Spleen (tissue), 11 donors: Measurements from ENCODE around the gene TCF7L1. TPM values are rescaled to one million over a fixed set of nuclear protein-coding genes. Genes with fewer than 3 reads are reported as not detected.

Experiments used
- DNase-seq: peaks from one replicate; pipeline ENCODE4 v3.0.0-alpha.2; 2020
- H3K27ac ChIP-seq, 8 donors: fragments of 200-600 bp; sonication (generic) in 7 of 8; 1 replicate in 4 of 8; 2 replicates in 4 of 8; pipeline versions ENCODE4 v1.5.0 to v1.8.0; 2016 to 2021; ENCODE audit warnings: inconsistent platforms in 4 of 8, mild to moderate bottlenecking in 4 of 8, moderate library complexity in 1 of 8
- H3K27me3 ChIP-seq, 7 donors: fragments of 200-600 bp; sonication (generic) in 6 of 7; replicated peaks in 1 of 7; 1 replicate in 4 of 7; 2 replicates in 3 of 7; pipeline versions ENCODE4 v1.5.0 to v1.8.0; 2016 to 2021; ENCODE audit warnings: inconsistent platforms in 3 of 7, mild to moderate bottlenecking in 1 of 7
- H3K36me3 ChIP-seq, 6 donors: fragments of 200-600 bp; sonication (generic) in 5 of 6; 1 replicate in 4 of 6; 2 replicates in 2 of 6; pipeline versions ENCODE4 v1.5.0 to v1.8.0; 2016 to 2021; ENCODE audit warnings: inconsistent platforms in 2 of 6
- H3K4me1 ChIP-seq, 6 donors: fragments of 200-600 bp; sonication (generic) in 5 of 6; 1 replicate in 3 of 6; 2 replicates in 3 of 6; pipeline versions ENCODE4 v1.5.0 to v1.8.0; 2016 to 2021; ENCODE audit warnings: inconsistent platforms in 3 of 6
- H3K4me3 ChIP-seq, 8 donors: fragments of 200-600 bp; sonication (generic) in 7 of 8; 1 replicate in 4 of 8; 2 replicates in 4 of 8; pipeline versions ENCODE4 v1.5.0 to v1.8.0; 2016 to 2021; ENCODE audit warnings: inconsistent platforms in 4 of 8, mild to moderate bottlenecking in 4 of 8, moderate library complexity in 2 of 8
- H3K9me3 ChIP-seq, 8 donors: fragments of 200-600 bp; sonication (generic) in 7 of 8; 1 replicate in 4 of 8; 2 replicates in 4 of 8; pipeline versions ENCODE4 v1.5.0 to v1.8.0; 2016 to 2021; ENCODE audit warnings: inconsistent platforms in 4 of 8
- POLR2A ChIP-seq, 3 donors: fragments of 450-650 bp; IDR thresholded peaks; one replicate each; pipeline ENCODE4 v1.5.1; 2017; ENCODE audit warnings: antibody characterized with exemption in 3 of 3, mild to moderate bottlenecking in 1 of 3
- POLR2AphosphoS5 ChIP-seq, 3 donors: sonication (generic); formaldehyde crosslinking; IDR thresholded peaks; one replicate each; pipeline ENCODE4 v1.5.1; 2017; ENCODE audit warnings: antibody characterized with exemption in 3 of 3
- WGBS, 5 donors: extraction: QIAGEN DNeasy Blood & Tissue Kit in 3 of 5; methylation state at CpG; one replicate each; pipeline versions ENCODE4 v1.1.5 to v1.1.7; 2013 to 2018; 5-methylcytosine and 5-hydroxymethylcytosine counted together
- intact Hi-C: fragments of 100-400 bp; cut with DNase I; formaldehyde crosslinking; loops from one replicate; pipeline ENCODE4 v1.15.0; 2023; ENCODE audit warnings: low total_unique reads
- polyA plus RNA-seq, 3 donors: library from polyadenylated mRNA; stranded (reverse); fragments of 200-250 nt; gene quantifications; one replicate each; pipeline ENCODE4 v1.2.1, GENCODE V29; 2013
- total RNA-seq, 7 donors: library from RNA; depleted of rRNA in 3 of 7; stranded (reverse); fragments of >200 nt in 3 of 7; fragmentation: NEBNext Ultra II Directional in 4 of 7; extraction: Animal tissue kit (Norgen Biotek cat#: 25700) in 4 of 7; gene quantifications; one replicate each; pipeline versions ENCODE4 v1.1.0 to v1.2.1, GENCODE V29; 2016 to 2021
- TF ChIP-seq, protein P1 (sequence below), 11 experiments: fragments of 200-600 bp in 7 of 11; fragments of 450-650 bp in 4 of 11; sonication (generic) in 4 of 11; IDR thresholded peaks in 8 of 11; conservative IDR thresholded peaks in 3 of 11; 1 replicate in 7 of 11; 2 replicates in 4 of 11; pipeline versions ENCODE4 v1.4.0 to v1.8.0; 2016 to 2021; ENCODE audit warnings: antibody characterized with exemption in 11 of 11, inconsistent platforms in 4 of 11, mild to moderate bottlenecking in 1 of 11
- donor health status: healthy with polysubstance abuse.
- donor health status: DM: no; HTN: no; CAD: no; lungs with moderate emphysema.
- donor health status: DM: no; HTN: no; CAD: no.
- donor health status: Bipolar disorder and iron deficiency.
- donor health status: healthy.
- donor health status: DM: no; HTN: no; CAD: no.
- donor health status: DM: yes; HTN: yes; CAD: no.

TCF7L1 gene
- total and polyA plus RNA-seq, 10 donors = 2.0 to 15.8 (median 6.4) TPM

GRCh38 chr2:85340034-85340892, 207.1 kb downstream of the TCF7L1 start:
- WGBS, 5 donors = 71 to 79% (median 76%) methylated on average over 13 of the region's 13 CpGs
- H3K27ac ChIP-seq = no peak overlapping the region
- intact Hi-C loops = no loop called here
- no peak for TF ChIP-seq POLR2AphosphoS5 (IDR thresholded peaks at IDR 0.05)
- TF ChIP-seq, protein P1, sequence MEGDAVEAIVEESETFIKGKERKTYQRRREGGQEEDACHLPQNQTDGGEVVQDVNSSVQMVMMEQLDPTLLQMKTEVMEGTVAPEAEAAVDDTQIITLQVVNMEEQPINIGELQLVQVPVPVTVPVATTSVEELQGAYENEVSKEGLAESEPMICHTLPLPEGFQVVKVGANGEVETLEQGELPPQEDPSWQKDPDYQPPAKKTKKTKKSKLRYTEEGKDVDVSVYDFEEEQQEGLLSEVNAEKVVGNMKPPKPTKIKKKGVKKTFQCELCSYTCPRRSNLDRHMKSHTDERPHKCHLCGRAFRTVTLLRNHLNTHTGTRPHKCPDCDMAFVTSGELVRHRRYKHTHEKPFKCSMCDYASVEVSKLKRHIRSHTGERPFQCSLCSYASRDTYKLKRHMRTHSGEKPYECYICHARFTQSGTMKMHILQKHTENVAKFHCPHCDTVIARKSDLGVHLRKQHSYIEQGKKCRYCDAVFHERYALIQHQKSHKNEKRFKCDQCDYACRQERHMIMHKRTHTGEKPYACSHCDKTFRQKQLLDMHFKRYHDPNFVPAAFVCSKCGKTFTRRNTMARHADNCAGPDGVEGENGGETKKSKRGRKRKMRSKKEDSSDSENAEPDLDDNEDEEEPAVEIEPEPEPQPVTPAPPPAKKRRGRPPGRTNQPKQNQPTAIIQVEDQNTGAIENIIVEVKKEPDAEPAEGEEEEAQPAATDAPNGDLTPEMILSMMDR (IDR thresholded peaks at IDR 0.05 in 8 of 11, conservative IDR thresholded peaks at IDR 0.05 in 3 of 11) = no peak
- TF ChIP-seq POLR2A (IDR thresholded peaks at IDR 0.05) = no peak
- no peak overlapping the region for H3K4me3 ChIP-seq
- H3K27me3 ChIP-seq = peaks cover 0 to 4% (median 0%) of the 10 kb centered on the region in 7 donors
- no peak for DNase-seq
- H3K36me3 ChIP-seq = peaks cover 0 to 39% (median 18%) of the 10 kb centered on the region in 6 donors
- no peaks in the 10 kb centered on the region for H3K4me1 ChIP-seq
- no peaks in the 10 kb centered on the region for H3K9me3 ChIP-seq

DNA sequence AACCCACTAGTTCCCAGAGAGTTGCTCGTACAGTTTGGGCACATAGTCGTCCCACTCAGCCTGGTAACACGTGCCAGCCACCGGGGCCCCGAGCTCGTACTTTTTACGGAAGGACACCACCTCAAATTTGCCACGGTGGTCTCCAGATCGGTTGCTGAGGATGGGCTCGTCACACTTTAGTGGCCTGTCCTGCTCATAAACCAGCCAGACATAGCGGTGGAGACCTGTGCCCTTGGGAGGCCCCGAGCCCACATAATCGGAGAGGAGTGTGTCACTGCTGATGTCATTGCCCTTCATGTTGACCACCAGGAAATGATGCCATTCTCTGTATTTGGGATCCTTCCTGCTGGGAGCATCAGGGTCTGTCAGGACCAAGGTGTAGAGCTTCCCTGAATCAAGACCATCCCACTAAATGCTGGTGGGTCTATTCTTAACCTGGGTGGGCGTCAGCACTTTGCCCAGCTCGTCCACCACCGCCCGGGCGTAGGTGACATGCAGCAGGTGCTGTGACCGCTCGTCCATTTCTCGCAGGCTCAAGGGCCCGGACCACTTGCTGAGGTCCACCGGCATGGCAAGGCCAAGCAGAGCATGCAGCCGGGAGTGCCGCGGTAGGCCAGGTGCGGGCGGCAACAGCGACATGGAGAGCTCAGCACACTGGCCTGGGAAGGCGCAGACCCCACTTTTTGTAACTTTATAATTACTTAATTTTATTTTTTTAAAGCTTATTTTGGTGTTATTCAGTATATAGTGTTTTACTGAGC, 208.3 kb downstream of the TCF7L1 start:
- 93 to 97% (median 94%) methylated on average over 24 to 30 of the region's 30 CpGs for WGBS, 5 donors
- DNase-seq = no peak
- Histone ChIP-seq H3K4me1 (no peaks in the 10 kb centered on the region), H3K36me3 (peaks cover 0 to 51% (median 30%) of the 10 kb centered on the region in 6 donors), H3K27ac (no peak overlapping the region), H3K4me3 (no peak overlapping the region), H3K27me3 (peaks cover 0 to 4% (median 0%) of the 10 kb centered on the region in 7 donors), H3K9me3 (no peaks in the 10 kb centered on the region)
- intact Hi-C loops = no loop called here
- TF ChIP-seq POLR2AphosphoS5 (IDR thresholded peaks at IDR 0.05) = no peak
- TF ChIP-seq POLR2A (IDR thresholded peaks at IDR 0.05) = no peak
- TF ChIP-seq, protein P1 (IDR thresholded peaks at IDR 0.05 in 8 of 11, conservative IDR thresholded peaks at IDR 0.05 in 3 of 11) = no peak

DNA sequence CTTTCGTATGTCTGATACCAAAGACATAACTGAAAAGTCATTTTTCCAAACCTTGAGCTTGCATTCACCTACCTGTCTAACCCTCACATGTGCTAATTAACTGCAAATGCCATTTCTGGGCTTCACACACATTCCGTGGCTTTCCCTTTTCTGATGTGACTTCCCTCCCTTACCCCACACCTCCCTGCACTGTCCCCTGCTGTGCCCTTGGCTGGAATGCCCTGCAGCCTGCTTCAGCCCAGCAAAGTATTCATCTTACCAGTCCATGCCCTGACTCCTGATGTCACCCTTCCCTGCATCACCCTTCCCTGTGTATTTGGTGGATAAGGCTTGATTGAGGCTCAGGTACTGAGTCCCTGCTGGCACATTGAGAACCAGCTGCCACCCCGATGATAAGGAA, 209.0 kb downstream of the TCF7L1 start:
- H3K27ac ChIP-seq = no peak overlapping the region
- 86 to 97% (median 92%) methylated on average over 3 of the region's 3 CpGs for WGBS, 5 donors
- H3K9me3 ChIP-seq = no peaks in the 10 kb centered on the region
- intact Hi-C loops = no loop called here
- no peaks in the 10 kb centered on the region for H3K4me1 ChIP-seq
- TF ChIP-seq, protein P1 (IDR thresholded peaks at IDR 0.05 in 8 of 11, conservative IDR thresholded peaks at IDR 0.05 in 3 of 11) = no peak
- TF ChIP-seq POLR2AphosphoS5 (IDR thresholded peaks at IDR 0.05) = no peak
- no peak for TF ChIP-seq POLR2A (IDR thresholded peaks at IDR 0.05)
- H3K36me3 ChIP-seq = peaks cover 0 to 58% (median 35%) of the 10 kb centered on the region in 6 donors
- H3K27me3 ChIP-seq = peaks cover 0 to 4% (median 0%) of the 10 kb centered on the region in 7 donors
- no peak for DNase-seq
- H3K4me3 ChIP-seq = no peak overlapping the region
